GM23338 (cell line): ENCODE results near the gene SNX8. TPM values are rescaled to one million over a fixed set of nuclear protein-coding genes. Genes with fewer than 3 reads are reported as not detected.

Experiments used
- ATAC-seq: fragments of 200-7000 bp; cut with Tn5 transposase; 3 replicates; pipeline ENCODE4 v1.9.1; 2020
- DNase-seq: peaks from one replicate; pipeline ENCODE4 v3.0.0-alpha.2; 2015; ENCODE audit warnings: low spot score
- H2AFZ ChIP-seq: fragments of 200-600 bp; sonication (generic); 2 replicates; pipeline ENCODE4 v1.8.0; 2016; ENCODE audit warnings: antibody characterized with exemption, mild to moderate bottlenecking, moderate library complexity
- H3F3A ChIP-seq: fragments of 200-600 bp; sonication (generic); replicated peaks from 2 replicates; pipeline ENCODE4 v1.8.0; 2017; ENCODE audit warnings: antibody characterized with exemption, mixed run types, low read depth
- H3K27ac ChIP-seq: fragments of 200-600 bp; sonication (generic); 2 replicates; pipeline ENCODE4 v1.6.1; 2016; ENCODE audit warnings: low read depth
- H3K27me3 ChIP-seq: fragments of 200-600 bp; sonication (generic); 2 replicates; pipeline ENCODE4 v1.8.0; 2016; ENCODE audit warnings: mild to moderate bottlenecking, mixed run types, moderate library complexity; ENCODE audit not compliant: insufficient read depth
- H3K36me3 ChIP-seq: fragments of 200-600 bp; sonication (generic); 2 replicates; pipeline ENCODE4 v1.8.0; 2016; ENCODE audit warnings: mild to moderate bottlenecking; ENCODE audit not compliant: insufficient read depth
- H3K4me1 ChIP-seq: fragments of 200-600 bp; sonication (generic); 2 replicates; pipeline ENCODE4 v1.8.0; 2016; ENCODE audit warnings: mild to moderate bottlenecking, moderate library complexity; ENCODE audit not compliant: insufficient read depth
- H3K4me2 ChIP-seq: fragments of 200-600 bp; sonication (generic); 2 replicates; pipeline ENCODE4 v1.7.1; 2017; ENCODE audit warnings: mixed run types
- H3K4me3 ChIP-seq: fragments of 200-600 bp; sonication (generic); 2 replicates; pipeline ENCODE4 v1.6.1; 2016; ENCODE audit warnings: mixed run types
- H3K79me2 ChIP-seq: fragments of 200-600 bp; sonication (generic); replicated peaks from 2 replicates; pipeline ENCODE4 v1.8.0; 2017; ENCODE audit warnings: mild to moderate bottlenecking; ENCODE audit not compliant: insufficient read depth
- H3K9me2 ChIP-seq: fragments of 200-600 bp; sonication (generic); 2 replicates; pipeline ENCODE4 v1.8.0; 2017; ENCODE audit not compliant: insufficient read depth
- H4K20me1 ChIP-seq: fragments of 200-600 bp; sonication (generic); replicated peaks from 2 replicates; pipeline ENCODE4 v1.8.0; 2017; ENCODE audit warnings: mild to moderate bottlenecking; ENCODE audit not compliant: insufficient read depth
- H3K27ac Mint-ChIP-seq: 2 replicates; pipeline ENCODE4 v1.8.0; 2020; ENCODE audit warnings: inconsistent platforms, mild to moderate bottlenecking, moderate library complexity, mixed read lengths
- H3K27me3 Mint-ChIP-seq: 3 replicates; pipeline ENCODE4 v1.8.0; 2022; ENCODE audit warnings: low read depth, mild to moderate bottlenecking, moderate library complexity, mixed read lengths, inconsistent platforms; ENCODE audit not compliant: insufficient read depth, poor library complexity
- H3K36me3 Mint-ChIP-seq: 3 replicates; pipeline ENCODE4 v1.8.0; 2021; ENCODE audit warnings: low read depth, mild to moderate bottlenecking, inconsistent platforms, moderate library complexity, mixed read lengths
- H3K4me1 Mint-ChIP-seq: 3 replicates; pipeline ENCODE4 v1.8.0; 2020; ENCODE audit warnings: mild to moderate bottlenecking, inconsistent platforms, mixed read lengths
- H3K4me3 Mint-ChIP-seq: 3 replicates; pipeline ENCODE4 v1.8.0; 2021; ENCODE audit warnings: moderate library complexity, mild to moderate bottlenecking, inconsistent platforms, mixed read lengths
- H3K9me3 Mint-ChIP-seq: 3 replicates; pipeline ENCODE4 v1.8.0; 2020; ENCODE audit warnings: moderate library complexity, mild to moderate bottlenecking, inconsistent platforms, mixed read lengths
- CREB1 ChIP-seq: fragments of 250-450 bp; sonication (Bioruptor Pico); IDR thresholded peaks from 2 replicates; pipeline ENCODE4 v1.5.0; 2020; ENCODE audit warnings: low read depth, mild to moderate bottlenecking, moderate library complexity
- CTCF ChIP-seq, 2 experiments: fragments of 200-600 bp in 1 of 2; sonication (generic) in 1 of 2; conservative IDR thresholded peaks; 2 replicates each; pipeline versions ENCODE4 v1.5.1 to v1.6.1; 2016 to 2017; ENCODE audit warnings: antibody characterized with exemption in 2 of 2, low read depth in 2 of 2, mild to moderate bottlenecking in 2 of 2, moderate library complexity in 1 of 2
- ETS1 ChIP-seq: IDR thresholded peaks from 2 replicates; pipeline ENCODE4 v1.6.1; 2016; ENCODE audit warnings: antibody characterized with exemption
- EZH2 ChIP-seq: fragments of 200-600 bp; sonication (generic); IDR thresholded peaks from one replicate; pipeline ENCODE4 v1.8.0; 2017; ENCODE audit warnings: antibody characterized with exemption, mild to moderate bottlenecking, low read depth; ENCODE audit not compliant: unreplicated experiment
- EZH2phosphoT487 ChIP-seq: fragments of 200-600 bp; sonication (generic); IDR thresholded peaks from one replicate; pipeline ENCODE4 v1.8.1; 2018; ENCODE audit warnings: antibody characterized with exemption; ENCODE audit not compliant: unreplicated experiment
- POLR2AphosphoS5 ChIP-seq: IDR thresholded peaks from 2 replicates; pipeline ENCODE4 v1.6.1; 2016; ENCODE audit warnings: antibody characterized with exemption, low read depth
- REST ChIP-seq: IDR thresholded peaks from one replicate; pipeline ENCODE4 v1.6.1; 2018; ENCODE audit warnings: antibody characterized with exemption; ENCODE audit not compliant: unreplicated experiment
- STAT1 ChIP-seq: IDR thresholded peaks from one replicate; pipeline ENCODE4 v1.6.1; 2016; ENCODE audit warnings: antibody characterized with exemption; ENCODE audit not compliant: unreplicated experiment
- ZNF114 ChIP-seq: fragments of 250-450 bp; sonication (Bioruptor Pico); IDR thresholded peaks from 2 replicates; pipeline ENCODE4 v1.5.0; 2020; ENCODE audit warnings: mild to moderate bottlenecking, moderate library complexity
- ZNF331 ChIP-seq: fragments of 250-450 bp; sonication (Bioruptor Pico); IDR thresholded peaks from 2 replicates; pipeline ENCODE4 v1.5.0; 2020; ENCODE audit warnings: low read depth, mild to moderate bottlenecking, moderate library complexity
- polyA plus RNA-seq: library from polyadenylated mRNA; unstranded; fragments of >200 nt; fragmentation: Nextera tagmentation; extraction: Ambion mirVana; gene quantifications from 2 replicates; pipeline ENCODE4 v1.2.1, GENCODE V29; 2016
- total RNA-seq: library from RNA; depleted of rRNA; stranded (reverse); fragments of >200 nt; shearing (Covaris generic); gene quantifications from 2 replicates; pipeline ENCODE4 v1.2.3, GENCODE V29; 2014

The SNX8 gene
- total and polyA plus RNA-seq, 2 experiments from 2014 or later: 44.3 to 50.9 TPM

GRCh38 chr7:2228921-2229320 lies 85.3 kb downstream of the SNX8 start (continued):
- TF ChIP-seq REST: no peak
- no peak for TF ChIP-seq ZNF114 (CRISPR knock-in tag)
- no peak for TF ChIP-seq EZH2
- TF ChIP-seq CREB1 (CRISPR knock-in tag): no peak
- no peak for TF ChIP-seq CTCF (conservative IDR thresholded peaks at IDR 0.05; ENCODE audit: low read depth in 2 of 2)

GRCh38 chr7:2227699-2228098 lies 86.5 kb downstream of the SNX8 start:
- Histone ChIP-seq H3K4me3 (no peak overlapping the region), H3K27me3 (no peaks in the 10 kb centered on the region), H3F3A (no peaks in the 10 kb centered on the region), H3K79me2 (peaks cover 72% of the 10 kb centered on the region), H3K9me2 (no peaks in the 10 kb centered on the region), H2AFZ (no peak overlapping the region), H3K4me1 (peaks cover 6% of the 10 kb centered on the region), H3K4me2 (no peak overlapping the region), H4K20me1 (peaks cover 12% of the 10 kb centered on the region), H3K27ac (no peak overlapping the region), H3K36me3 (no peaks in the 10 kb centered on the region; the same call in 1 of the 2 replicates)
- no peaks in the 10 kb centered on the region for H3K9me3 Mint-ChIP-seq
- H3K4me3 Mint-ChIP-seq: no peak overlapping the region
- peaks cover 6% of the 10 kb centered on the region for H3K27me3 Mint-ChIP-seq
- H3K27ac Mint-ChIP-seq: no peak overlapping the region
- no peak for ATAC-seq
- no peak for DNase-seq
- peaks cover 59% of the 10 kb centered on the region for H3K36me3 Mint-ChIP-seq
- H3K4me1 Mint-ChIP-seq: peaks cover 6% of the 10 kb centered on the region
- TF ChIP-seq STAT1 (no peak), POLR2AphosphoS5 (no peak), ZNF331 (CRISPR knock-in tag) (no peak), EZH2phosphoT487 (no peak), REST (no peak), ETS1 (no peak)
